Measurements from ENCODE around the gene CFTR.

GRCh38 chr7:117559391-117559790 is 79.6 kb downstream of the CFTR start:
- TF ChIP-seq CTCF (IDR thresholded peaks at IDR 0.05), result no peak
- no peak for TF ChIP-seq POLR2A (IDR thresholded peaks at IDR 0.05)

Measured in body of pancreas (tissue), 4 donors.